ENCODE data around the gene UBAP1.
"Not testable (repeated sequence)": the region's sequence is repeated elsewhere in the genome, so short reads cannot be mapped to it uniquely, and the experiment has no call there.

The UBAP1 gene

DNA sequence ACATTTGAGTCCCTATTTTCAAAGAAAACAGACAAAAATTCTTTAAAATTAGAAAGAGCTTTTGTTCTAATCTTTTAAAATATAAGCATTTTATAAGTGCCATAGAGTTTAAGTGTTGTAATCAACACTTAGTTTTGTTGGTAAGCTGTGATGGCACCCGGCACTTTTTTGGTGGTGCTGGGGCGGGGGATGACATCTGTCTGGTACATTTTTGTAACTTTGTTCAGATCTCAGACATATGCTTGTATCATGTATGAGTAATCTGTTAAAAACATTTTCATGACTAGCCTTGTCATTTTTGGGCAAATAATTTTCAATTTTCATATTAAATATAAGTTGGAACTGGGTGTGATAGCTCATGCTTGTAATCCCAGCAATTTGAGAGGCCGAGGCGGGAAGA, 51.7 kb downstream of the UBAP1 start:
- Mint-ChIP-seq H3K36me3 (ENCODE audit: low read depth) (peaks cover 30% of the 10 kb centered on the region), H3K9me3 (no peaks in the 10 kb centered on the region)

DNA sequence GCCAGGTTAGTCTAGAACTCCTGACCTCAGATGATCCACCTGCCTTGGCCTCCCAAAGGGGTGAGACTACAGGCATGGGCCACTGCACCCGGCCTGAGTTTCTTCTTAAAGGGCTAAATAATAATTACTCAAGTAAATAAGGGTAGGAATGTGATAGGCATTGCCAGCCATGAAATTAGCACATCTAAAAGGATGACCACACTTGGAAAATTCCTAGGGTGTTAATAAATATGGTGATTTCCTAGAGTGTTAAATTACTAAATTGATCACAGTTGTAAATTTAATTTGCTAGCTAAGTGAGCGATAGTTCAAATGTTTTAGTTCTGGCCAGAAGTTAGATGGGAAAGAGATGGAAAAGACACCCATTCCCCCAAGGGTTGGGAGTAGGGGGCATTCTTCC, 53.4 kb downstream of the UBAP1 start:
- Mint-ChIP-seq H3K27ac (no peak overlapping the region), H3K27me3 (no peaks in the 10 kb centered on the region), H3K4me1 (ENCODE audit: low read depth) (peaks cover 12% of the 10 kb centered on the region), H3K9me3 (no peaks in the 10 kb centered on the region), H3K4me3 (no peak overlapping the region), H3K36me3 (ENCODE audit: low read depth) (peaks cover 43% of the 10 kb centered on the region)
- no peak for DNase-seq

More for the DNA sequence above, 51.7 kb downstream of the UBAP1 start:
- H3K27me3 Mint-ChIP-seq = no peaks in the 10 kb centered on the region
- H3K4me1 Mint-ChIP-seq (ENCODE audit: low read depth) = peaks cover 12% of the 10 kb centered on the region
- no peak overlapping the region for H3K27ac Mint-ChIP-seq
- DNase-seq = no peak
- no peak overlapping the region for H3K4me3 Mint-ChIP-seq

DNA sequence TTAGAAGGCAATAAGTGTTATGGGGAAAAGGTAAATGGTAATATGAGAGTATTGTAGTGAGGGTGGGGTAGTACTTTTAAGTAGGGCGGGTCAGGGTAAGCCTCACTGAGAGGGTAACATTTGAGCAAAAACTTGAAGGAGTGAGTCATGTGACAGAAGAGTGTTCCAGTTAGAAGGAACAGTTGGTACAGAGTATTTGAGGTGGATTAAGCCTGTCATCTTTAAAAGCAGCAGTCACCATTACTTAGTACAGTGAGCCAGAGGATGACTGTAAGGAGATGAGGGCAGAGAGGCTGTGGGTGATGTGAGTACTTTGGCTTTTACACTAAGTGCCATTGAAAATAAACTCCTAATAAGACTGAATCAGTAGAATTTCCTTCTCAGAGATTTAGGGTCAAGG, 54.8 kb downstream of the UBAP1 start:
- DNase-seq = no peak
- no peak overlapping the region for H3K4me3 Mint-ChIP-seq
- H3K27me3 Mint-ChIP-seq = no peaks in the 10 kb centered on the region
- H3K36me3 Mint-ChIP-seq (ENCODE audit: low read depth) = peaks cover 52% of the 10 kb centered on the region
- H3K9me3 Mint-ChIP-seq = no peaks in the 10 kb centered on the region
- peak overlapping the region; percentile 57 for H3K27ac Mint-ChIP-seq
- H3K4me1 Mint-ChIP-seq (ENCODE audit: low read depth) = peaks cover 17% of the 10 kb centered on the region

DNA sequence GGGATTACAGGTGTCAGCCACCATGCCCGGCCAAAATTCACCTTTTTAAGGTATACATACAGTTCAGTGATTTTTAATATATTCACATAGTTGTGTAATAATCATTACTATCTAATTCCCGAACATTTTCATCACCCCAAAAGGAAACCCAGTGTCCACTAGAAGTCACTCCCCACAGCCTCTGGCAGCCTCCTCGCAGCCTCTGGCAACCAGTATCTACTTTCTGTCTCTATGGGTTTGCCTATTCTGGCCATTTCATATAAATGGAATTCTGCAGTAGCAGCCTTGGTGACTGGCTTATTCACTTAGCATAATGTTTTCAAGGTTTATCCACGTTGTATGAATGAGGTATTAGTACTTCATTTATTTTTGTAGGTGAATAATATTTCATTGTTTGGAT, 59.0 kb downstream of the UBAP1 start:
- DNase-seq = no peak
- H3K27me3 Mint-ChIP-seq = no peaks in the 10 kb centered on the region

DNA sequence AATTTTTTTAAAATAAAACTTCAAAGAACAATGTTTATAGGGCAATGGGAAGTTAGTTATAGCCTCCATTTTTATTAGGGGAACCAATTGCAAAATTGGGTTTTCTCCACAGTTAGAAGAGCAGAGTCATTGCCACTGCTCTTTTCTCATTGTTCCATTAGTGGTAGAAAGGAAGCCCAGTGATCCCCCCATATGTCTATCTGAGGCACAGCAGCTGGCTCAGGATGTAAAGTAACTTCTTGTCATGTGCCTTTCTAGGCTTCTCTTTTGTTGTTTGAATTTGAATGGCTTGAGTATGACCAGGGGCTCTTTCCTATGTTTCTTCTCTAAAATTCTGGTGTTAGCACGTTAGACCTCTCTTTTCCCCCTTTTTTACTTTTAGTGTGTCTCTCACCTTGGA, 61.2 kb downstream of the UBAP1 start:
- H3K4me3 Mint-ChIP-seq = no peak overlapping the region
- H3K36me3 Mint-ChIP-seq (ENCODE audit: low read depth) = peaks cover 87% of the 10 kb centered on the region
- H3K9me3 Mint-ChIP-seq = no peaks in the 10 kb centered on the region
- no peak for DNase-seq
- H3K27ac Mint-ChIP-seq = peak overlapping the region; percentile 11
- H3K4me1 Mint-ChIP-seq (ENCODE audit: low read depth) = peaks cover 24% of the 10 kb centered on the region
- H3K27me3 Mint-ChIP-seq = no peaks in the 10 kb centered on the region

More for the DNA sequence above, 59.0 kb downstream of the UBAP1 start:
- H3K9me3 Mint-ChIP-seq = no peaks in the 10 kb centered on the region
- no peak overlapping the region for H3K4me3 Mint-ChIP-seq
- H3K4me1 Mint-ChIP-seq (ENCODE audit: low read depth) = peaks cover 24% of the 10 kb centered on the region
- H3K36me3 Mint-ChIP-seq (ENCODE audit: low read depth) = peaks cover 84% of the 10 kb centered on the region
- H3K27ac Mint-ChIP-seq = no peak overlapping the region

DNA sequence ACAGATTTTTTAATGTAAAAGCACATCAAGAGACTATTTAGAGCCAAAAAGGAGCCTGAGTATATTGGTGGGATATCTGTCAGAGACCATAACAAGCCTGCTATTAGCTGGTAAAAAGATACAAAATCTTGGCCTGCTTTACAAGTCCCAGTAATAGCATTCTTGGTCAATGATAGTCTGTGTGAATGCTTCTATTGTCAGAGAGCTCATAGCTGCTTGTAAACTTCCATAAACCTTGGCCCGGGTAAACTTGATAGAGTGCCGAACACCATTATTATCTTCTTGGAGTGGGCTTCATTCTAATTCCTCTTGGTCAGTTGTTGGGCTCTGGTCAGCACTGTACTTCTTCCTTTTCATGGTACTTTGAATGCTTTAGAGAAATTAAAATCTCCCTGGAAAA, 64.0 kb downstream of the UBAP1 start:
- H3K9me3 Mint-ChIP-seq = no peaks in the 10 kb centered on the region
- peaks cover 78% of the 10 kb centered on the region for H3K36me3 Mint-ChIP-seq (ENCODE audit: low read depth)
- peaks cover 34% of the 10 kb centered on the region for H3K4me1 Mint-ChIP-seq (ENCODE audit: low read depth)
- H3K27ac Mint-ChIP-seq = no peak overlapping the region
- no peaks in the 10 kb centered on the region for H3K27me3 Mint-ChIP-seq
- no peak overlapping the region for H3K4me3 Mint-ChIP-seq
- DNase-seq = no peak

DNA sequence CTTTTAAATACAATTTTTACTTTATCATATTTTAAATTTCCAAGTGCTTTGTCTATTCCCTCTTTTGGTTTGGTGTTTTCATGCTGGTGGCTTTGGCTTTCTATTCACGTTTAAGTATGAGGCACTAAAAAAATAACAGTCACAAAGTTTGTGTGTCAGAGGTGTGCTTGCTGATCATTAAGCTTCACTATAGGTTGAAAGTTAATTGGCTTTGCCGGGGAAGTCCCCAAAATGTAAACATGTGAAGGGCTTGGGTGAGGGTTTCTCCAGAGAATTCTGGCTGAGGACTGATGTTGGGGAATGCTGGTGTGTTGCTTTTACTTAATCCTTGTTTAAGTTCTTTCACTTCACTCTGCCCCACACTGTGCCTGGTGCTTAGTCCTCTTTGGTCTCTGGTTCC, 66.4 kb downstream of the UBAP1 start:
- not testable (repeated sequence) for H3K27me3 Mint-ChIP-seq, H3K27ac Mint-ChIP-seq, H3K4me3 Mint-ChIP-seq, DNase-seq, H3K9me3 Mint-ChIP-seq
- H3K36me3 Mint-ChIP-seq (ENCODE audit: low read depth) = peaks cover 77% of the 10 kb centered on the region
- H3K4me1 Mint-ChIP-seq (ENCODE audit: low read depth) = peaks cover 16% of the 10 kb centered on the region

DNA sequence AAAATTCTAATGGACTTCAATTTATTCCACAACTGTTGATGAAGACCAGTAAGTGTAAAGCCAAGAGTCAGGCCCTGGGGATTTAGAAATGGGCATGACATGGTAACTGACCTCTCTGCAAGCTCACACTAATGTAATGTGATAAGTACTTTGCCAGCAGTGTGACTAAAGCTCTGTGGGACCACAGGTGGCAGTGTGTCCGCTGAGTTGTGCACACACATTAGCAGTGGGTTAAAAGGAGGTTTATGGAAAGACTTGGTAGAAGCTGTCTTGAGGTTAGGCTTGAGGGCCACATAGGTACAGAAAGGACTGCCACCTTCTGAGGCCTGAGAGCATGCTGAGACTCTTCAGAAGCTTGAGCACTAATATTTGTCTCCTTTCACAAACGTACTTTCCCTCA, 67.6 kb downstream of the UBAP1 start:
- Mint-ChIP-seq H3K27ac (peak overlapping the region; percentile 84), H3K27me3 (no peaks in the 10 kb centered on the region), H3K9me3 (no peaks in the 10 kb centered on the region), H3K4me3 (no peak overlapping the region), H3K4me1 (ENCODE audit: low read depth) (peaks cover 16% of the 10 kb centered on the region), H3K36me3 (ENCODE audit: low read depth) (peaks cover 77% of the 10 kb centered on the region)
- DNase-seq = no peak

DNA sequence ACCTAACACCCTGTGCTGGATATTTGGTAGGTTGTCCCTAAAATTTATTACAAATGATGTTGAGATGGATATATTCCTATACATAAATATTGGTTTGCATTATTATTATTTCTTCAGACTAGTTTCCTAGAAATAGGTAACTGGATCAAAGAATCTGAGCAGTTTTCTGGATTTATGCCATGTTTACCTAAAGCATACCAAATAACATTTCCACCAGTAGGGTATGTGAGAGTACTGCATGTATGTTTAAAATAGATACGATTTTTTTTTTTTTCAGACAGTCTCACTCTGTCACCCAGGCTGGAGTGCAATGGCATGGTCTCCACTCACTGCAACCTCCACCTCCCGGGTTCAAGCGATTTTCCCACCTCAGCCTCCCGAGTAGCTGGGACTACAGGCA, 68.9 kb downstream of the UBAP1 start:
- not testable (repeated sequence) for H3K27ac Mint-ChIP-seq, H3K9me3 Mint-ChIP-seq, H3K27me3 Mint-ChIP-seq, H3K4me3 Mint-ChIP-seq, DNase-seq
- Mint-ChIP-seq H3K4me1 (ENCODE audit: low read depth) (peaks cover 16% of the 10 kb centered on the region), H3K36me3 (ENCODE audit: low read depth) (peaks cover 77% of the 10 kb centered on the region)

DNA sequence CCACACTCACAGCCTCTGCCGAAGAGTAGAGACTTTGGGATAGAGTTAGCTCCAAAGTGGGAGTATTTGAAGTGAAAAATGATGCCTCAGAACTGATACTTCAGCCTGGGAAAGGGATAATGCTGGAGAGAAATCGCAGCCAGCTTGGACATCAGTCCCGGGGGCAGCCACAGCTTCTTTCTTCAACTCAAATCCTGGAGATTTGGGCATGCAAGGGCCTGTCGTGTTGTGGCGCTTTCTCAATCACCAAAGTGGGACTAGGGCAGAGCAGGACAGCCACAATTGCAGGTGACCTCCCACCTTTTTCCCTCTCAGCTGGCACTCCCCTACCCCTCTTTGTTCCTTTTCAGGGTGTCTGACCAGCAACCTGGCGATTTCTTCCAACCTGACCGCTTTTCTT, 70.4 kb downstream of the UBAP1 start:
- H3K27ac Mint-ChIP-seq = peak overlapping the region; percentile 67
- peaks cover 78% of the 10 kb centered on the region for H3K36me3 Mint-ChIP-seq (ENCODE audit: low read depth)
- no peak overlapping the region for H3K4me3 Mint-ChIP-seq
- peaks cover 14% of the 10 kb centered on the region for H3K4me1 Mint-ChIP-seq (ENCODE audit: low read depth)
- no peak for DNase-seq
- H3K9me3 Mint-ChIP-seq = no peaks in the 10 kb centered on the region
- no peaks in the 10 kb centered on the region for H3K27me3 Mint-ChIP-seq

DNA sequence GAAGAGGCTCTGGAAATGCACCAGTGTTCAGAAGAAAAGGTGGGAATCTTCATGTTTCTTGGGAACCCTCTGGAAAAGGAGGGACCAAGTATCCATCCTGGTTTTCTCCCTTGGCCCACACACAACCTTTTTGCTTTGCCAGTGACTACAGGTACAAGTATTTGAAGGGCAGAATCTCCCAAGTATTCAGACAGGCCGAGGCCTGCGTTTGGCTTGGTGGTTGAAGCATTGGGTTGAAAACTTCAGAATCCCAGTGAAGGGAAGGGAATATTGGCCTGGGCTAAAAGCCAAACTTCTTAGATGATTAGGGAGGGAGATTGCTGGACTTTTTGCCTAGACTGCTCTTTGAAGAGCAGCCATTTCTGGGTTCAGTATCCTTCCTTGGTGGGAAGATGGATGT, 71.9 kb downstream of the UBAP1 start:
- Mint-ChIP-seq H3K36me3 (ENCODE audit: low read depth) (peaks cover 88% of the 10 kb centered on the region), H3K27me3 (no peaks in the 10 kb centered on the region)

DNA sequence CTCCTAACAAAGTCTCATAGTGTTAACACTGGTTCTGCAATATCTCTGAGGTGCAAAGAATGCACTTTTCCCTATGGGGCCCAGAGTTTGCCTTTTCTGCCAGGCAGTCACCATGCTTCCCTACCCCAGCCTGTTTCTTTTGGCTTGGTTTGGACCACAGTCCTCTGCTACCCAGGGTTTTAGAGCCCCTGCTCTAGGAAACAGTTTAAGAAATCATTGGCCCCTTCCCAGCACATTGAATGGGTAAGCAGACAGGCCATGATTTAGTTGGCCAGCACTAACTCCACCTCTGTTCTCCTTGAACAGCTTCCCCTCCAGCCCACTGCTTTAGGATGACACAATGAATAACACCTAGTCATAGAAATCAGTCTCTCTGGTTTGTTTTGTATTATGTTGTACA, 73.2 kb downstream of the UBAP1 start:
- H3K4me1 Mint-ChIP-seq (ENCODE audit: low read depth) = peaks cover 16% of the 10 kb centered on the region
- no peaks in the 10 kb centered on the region for H3K9me3 Mint-ChIP-seq
- H3K27ac Mint-ChIP-seq = peak overlapping the region; percentile 13
- DNase-seq = no peak
- no peak overlapping the region for H3K4me3 Mint-ChIP-seq
- H3K27me3 Mint-ChIP-seq = no peaks in the 10 kb centered on the region
- H3K36me3 Mint-ChIP-seq (ENCODE audit: low read depth) = peaks cover 90% of the 10 kb centered on the region

More for the DNA sequence above, 71.9 kb downstream of the UBAP1 start:
- Mint-ChIP-seq H3K4me1 (ENCODE audit: low read depth) (peaks cover 14% of the 10 kb centered on the region), H3K9me3 (no peaks in the 10 kb centered on the region), H3K4me3 (no peak overlapping the region), H3K27ac (peak overlapping the region; percentile 76)
- DNase-seq = no peak

DNA sequence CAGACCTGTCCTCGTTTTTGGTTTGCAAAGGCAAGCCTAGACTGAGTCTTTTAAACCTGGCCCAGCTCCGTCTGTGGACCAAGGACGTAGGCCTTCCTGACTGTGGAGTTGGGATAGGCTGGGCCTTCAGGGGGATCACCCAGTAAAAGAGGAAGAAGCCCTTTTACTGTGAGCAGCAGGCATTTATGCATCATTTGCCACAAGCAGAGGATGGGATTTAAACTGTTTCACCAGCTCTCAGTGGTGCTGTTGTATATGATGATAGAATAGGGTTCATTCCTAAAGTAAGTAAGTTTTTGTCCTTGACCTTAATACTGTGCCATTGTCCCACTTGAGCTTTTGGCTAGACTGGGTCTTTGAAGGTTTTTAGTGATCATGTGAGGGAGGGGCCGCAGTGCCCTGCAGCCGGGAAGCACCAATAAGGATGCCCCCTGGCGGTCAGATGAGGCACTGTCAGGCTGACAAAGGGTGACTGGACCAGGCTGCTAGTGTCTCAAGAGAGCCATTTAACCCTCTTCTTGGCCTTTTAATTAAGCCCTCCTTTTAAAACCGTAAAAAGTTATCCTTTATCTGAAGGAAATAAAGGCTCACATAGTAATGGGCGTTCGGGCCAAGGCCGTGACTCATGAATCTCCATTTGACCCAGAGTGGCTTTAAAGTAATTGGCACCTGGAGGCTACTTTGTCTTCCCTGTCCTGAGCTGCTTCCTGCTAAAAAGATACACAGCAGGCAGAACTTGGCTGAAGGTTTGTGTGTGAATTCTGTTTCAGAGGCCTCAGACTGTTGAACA, 74.0 kb downstream of the UBAP1 start:
- Mint-ChIP-seq H3K9me3 (no peaks in the 10 kb centered on the region), H3K27me3 (no peaks in the 10 kb centered on the region), H3K4me3 (no peak overlapping the region), H3K4me1 (ENCODE audit: low read depth) (peaks cover 21% of the 10 kb centered on the region), H3K27ac (peak overlapping the region; percentile 67), H3K36me3 (ENCODE audit: low read depth) (peaks cover 93% of the 10 kb centered on the region)
- DNase-seq = peak; percentile 77

DNA sequence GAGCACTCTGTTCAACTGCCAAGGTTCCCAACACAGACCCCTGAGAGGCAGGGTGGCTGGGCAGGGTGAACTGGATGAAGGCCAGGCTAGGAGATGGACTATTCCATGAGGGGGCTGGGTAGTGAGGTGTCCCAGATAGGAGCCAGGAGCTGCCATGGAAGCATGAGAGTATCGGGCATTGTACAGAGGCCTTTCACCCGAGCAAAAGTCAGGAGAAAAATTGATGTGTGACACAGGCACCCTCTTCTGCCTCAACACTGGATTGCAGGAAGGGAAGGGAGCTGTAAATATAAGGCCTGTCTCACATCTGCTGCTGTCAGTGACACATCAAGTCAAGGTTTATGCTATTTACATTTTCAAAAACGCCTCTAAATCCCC, 74.6 kb downstream of the UBAP1 start:
- Mint-ChIP-seq H3K4me3 (no peak overlapping the region), H3K27me3 (no peaks in the 10 kb centered on the region), H3K36me3 (ENCODE audit: low read depth) (peaks cover 95% of the 10 kb centered on the region), H3K27ac (peak overlapping the region; percentile 67), H3K4me1 (ENCODE audit: low read depth) (peaks cover 21% of the 10 kb centered on the region), H3K9me3 (no peaks in the 10 kb centered on the region)
- DNase-seq = no peak

DNA sequence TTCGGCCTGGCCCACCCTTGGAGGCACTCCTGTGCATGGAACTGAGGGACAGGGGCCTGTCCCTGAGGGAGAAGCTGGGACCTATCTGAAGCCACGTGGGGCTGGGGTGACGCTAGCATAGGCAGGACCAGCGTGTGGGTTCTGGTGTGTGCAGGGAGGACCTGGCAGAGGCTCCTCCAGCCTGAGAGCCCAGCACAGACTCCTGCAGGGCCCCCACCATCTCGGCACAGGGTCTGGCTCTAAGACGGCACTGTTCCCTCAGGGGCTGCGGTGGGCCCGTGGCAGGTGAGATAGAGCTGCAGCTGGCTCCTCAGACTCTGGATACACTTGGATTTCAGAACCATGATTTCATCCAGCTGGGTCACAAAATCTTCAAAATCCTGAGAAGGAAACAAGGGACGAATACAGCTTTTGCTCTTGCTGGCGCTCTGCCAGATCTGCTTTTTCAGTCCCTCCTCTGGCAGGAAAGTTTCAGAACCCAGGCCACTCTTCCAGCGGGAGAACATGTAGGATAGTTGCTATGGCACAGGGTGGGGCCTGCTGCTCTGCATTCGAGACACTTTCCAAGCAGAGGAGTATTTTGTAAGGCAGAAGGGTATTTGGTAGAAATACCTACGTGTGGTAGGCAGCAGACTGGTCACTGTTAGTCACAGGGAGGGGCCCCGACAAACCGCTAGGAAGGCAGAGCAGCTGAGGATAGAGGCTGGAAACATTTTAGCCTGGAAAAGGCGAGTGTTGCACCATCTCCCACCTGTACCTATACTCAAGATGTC, 75.5 kb downstream of the UBAP1 start:
- peak overlapping the region; percentile 9 for H3K27ac Mint-ChIP-seq
- H3K4me3 Mint-ChIP-seq = no peak overlapping the region
- peaks cover 94% of the 10 kb centered on the region for H3K36me3 Mint-ChIP-seq (ENCODE audit: low read depth)
- H3K4me1 Mint-ChIP-seq (ENCODE audit: low read depth) = peaks cover 21% of the 10 kb centered on the region
- H3K9me3 Mint-ChIP-seq = no peaks in the 10 kb centered on the region
- no peak for DNase-seq
- H3K27me3 Mint-ChIP-seq = no peaks in the 10 kb centered on the region
